ENCODE measurements around the gene TBC1D22A.
"Not testable (repeated sequence)": the region's sequence is repeated elsewhere in the genome, so short reads cannot be mapped to it uniquely, and the experiment has no call there.

The TBC1D22A gene

GRCh38 chr22:47130883-47131631 lies 368.6 kb downstream of the TBC1D22A start:
- no peak for DNase-seq

GRCh38 chr22:47131632-47132427 lies 369.4 kb downstream of the TBC1D22A start:
- no peak for DNase-seq

- DNase-seq: no peak
These were observed 370.0 kb downstream of the TBC1D22A start for GRCh38 chr22:47132428-47132825.

DNA sequence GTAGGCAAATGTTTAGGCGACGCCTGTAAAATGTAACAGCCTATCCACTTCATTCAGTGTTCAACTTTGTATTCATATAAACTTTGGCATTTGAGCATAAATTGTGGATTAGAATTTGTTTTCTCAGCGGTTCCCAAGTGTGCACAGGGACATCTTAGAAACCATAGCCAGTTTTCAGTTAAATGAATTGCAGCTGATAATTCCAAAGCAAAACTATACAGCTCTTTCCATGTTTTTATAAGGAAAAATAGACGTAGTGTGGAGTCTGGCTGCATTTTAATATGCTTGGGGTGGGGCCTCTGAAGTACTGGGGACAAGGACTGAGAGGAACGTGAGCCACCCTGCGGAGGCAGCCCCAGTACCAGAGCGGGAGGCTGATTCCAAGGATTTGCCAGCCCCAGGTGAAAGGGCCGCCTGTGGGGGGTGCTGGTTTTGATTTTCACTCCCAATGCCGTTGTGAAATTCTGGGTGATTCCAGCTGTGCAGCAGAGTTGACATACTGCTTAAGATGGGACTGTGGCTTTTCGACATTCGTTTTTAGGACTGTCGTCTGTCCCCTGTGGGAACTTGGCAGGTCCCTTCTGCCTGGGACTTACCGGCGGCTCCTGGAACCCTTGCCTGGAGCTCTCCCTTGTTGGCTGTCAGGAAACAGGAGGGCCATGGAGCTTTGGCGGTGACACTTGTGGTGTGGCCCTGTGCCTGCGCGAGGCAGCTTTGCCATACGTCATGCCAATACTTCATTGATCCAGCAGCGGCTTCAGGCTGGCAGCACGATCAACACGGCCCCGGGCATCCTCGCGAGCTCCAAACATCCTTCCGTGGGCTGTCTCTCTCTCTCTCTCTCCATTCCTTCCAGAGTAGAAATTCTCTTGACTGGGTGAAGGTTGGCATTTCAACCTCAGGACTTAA lies 370.9 kb downstream of the TBC1D22A start:
- no peak for DNase-seq

DNA sequence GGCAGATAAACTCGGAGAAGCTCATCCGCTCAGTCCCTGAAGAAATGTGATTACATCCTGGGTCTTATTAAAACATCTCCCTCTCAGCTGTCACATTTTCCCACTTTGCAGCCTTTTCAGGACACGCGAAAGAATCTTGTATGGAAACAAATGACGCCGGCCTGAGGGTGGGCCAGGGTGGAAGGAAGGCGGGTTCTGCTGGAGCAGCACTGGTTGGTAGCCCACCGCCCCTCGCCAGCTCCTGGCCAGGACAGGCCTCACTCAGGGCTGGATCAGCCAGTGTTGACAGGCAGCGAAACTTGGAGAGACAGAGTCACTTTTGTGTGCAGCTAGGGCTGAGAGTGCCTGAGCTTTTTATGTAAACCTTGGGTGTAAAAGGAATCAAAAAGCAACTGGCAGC lies 371.8 kb downstream of the TBC1D22A start:
- no peak for DNase-seq

- no peak for DNase-seq
These were observed 372.9 kb downstream of the TBC1D22A start for GRCh38 chr22:47135338-47135737.

DNA sequence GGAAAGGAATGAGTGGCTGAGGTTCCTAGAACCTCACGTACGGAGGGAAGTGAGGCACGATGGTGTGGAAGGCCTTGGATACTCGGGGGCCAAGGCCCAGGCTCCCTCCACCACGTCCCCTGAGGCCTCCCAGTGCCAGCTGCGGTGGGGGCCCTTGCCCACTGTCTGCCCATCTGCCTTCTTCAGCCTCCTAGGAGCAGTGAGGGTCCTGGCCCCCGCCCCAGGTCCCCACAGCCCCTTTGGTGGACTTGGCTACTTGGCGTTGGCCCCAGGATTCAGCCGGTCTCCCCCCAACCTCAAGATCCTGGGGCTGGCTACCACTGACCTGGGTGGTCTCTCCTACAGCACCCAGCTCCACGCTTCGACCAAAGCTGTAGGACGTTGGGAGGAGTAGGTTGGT lies 373.6 kb downstream of the TBC1D22A start:
- DNase-seq: no peak

DNA sequence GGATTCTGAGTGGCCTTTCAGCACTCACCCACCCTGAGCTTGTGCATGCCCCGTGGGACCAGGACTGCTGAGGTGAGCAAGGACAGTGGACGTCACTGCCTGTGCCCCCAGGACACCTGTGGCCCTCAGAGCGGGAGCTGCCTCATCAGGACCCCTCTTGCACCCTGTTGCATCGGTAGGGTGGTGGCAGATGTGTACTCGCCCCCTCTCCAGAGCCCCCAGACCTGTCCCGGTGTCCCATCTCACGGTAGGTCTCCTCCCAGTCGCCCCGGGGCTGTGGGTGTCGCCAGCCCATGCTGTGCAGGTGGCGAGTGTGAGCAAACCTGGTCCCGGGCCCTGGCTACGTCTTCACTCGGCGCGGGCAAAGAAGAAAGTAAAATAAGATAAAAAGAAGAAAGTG lies 374.2 kb downstream of the TBC1D22A start:
- DNase-seq: no peak

- DNase-seq: no peak
These were observed 376.8 kb downstream of the TBC1D22A start for GRCh38 chr22:47139013-47139789.

DNA sequence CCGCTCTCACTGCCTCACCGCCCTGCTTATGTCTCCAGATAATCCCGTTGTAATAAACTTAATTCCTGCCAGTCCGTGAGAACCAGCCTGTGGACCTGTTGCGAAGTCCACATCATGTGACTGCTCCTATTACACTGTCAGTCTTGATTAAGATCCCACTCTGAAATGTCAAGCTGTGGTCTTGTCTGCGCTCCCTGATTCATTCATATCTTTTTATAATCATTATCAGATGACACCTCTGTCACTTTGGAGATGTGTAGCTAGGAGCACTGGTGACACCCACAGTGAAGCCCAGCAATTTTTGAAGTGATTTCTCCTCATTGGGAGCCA lies 377.3 kb downstream of the TBC1D22A start:
- no peak for DNase-seq

- DNase-seq: not testable (repeated sequence)
These were observed 378.5 kb downstream of the TBC1D22A start for GRCh38 chr22:47140975-47141374.

- no peak for DNase-seq
These were observed 380.1 kb downstream of the TBC1D22A start for GRCh38 chr22:47142427-47143046.

DNA sequence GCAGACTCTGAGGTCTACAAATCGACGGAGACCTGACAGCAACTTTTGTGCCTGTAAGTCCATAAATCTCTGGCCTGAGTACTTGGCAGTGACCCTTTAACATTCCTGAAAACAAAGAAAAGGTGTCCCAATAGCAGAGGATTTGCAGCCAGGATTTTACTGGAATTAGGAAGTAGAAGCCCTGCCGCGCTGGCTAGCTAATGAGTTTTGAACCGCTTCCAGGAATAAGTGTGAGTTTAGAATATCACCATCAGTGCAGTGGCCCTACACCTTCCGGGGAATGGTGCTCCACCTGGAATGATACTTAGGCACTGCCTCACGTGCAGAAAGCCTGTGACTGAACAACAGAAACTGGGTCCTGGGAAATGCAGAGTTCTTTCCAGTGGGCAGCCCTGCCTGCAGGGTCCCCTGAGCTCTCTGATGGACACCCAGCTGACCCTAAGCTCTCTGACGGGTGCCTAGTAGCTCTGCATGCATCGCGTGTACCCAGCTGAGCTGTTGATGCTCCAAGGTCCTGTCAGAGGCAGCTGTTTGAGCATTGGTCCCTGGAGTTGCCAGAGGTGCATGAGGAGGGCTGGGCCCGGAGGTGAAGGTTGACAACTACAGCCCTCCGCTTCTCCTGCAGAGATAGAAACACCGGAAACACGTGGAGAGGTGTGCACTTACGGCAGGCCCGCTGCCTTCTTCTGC lies 380.9 kb downstream of the TBC1D22A start:
- DNase-seq: no peak

- no peak for DNase-seq
These were observed 381.8 kb downstream of the TBC1D22A start for GRCh38 chr22:47144076-47144765.

GRCh38 chr22:47144791-47145425 lies 382.5 kb downstream of the TBC1D22A start:
- DNase-seq: no peak

DNA sequence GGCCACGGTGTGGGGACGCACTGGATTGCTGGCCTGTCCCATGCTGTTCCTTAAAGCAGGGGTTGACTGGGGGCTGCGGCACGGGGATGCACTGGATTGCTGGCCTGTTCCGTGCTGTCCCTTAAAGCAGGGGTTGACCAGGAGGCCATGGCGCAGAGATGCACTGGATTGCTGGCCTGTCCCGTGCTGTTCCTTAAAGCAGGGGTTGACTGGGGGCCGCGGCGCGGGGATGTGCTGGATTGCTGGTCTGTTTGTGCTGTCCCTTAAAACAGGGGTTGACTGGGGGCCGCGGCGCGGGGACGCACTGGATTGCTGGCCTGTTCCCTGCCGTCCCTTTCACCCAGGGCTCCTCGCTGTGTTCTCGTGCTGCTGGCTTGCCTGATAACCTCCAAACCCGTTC lies 383.4 kb downstream of the TBC1D22A start:
- no peak for DNase-seq

GRCh38 chr22:47146391-47146790 lies 383.9 kb downstream of the TBC1D22A start:
- no peak for DNase-seq

DNA sequence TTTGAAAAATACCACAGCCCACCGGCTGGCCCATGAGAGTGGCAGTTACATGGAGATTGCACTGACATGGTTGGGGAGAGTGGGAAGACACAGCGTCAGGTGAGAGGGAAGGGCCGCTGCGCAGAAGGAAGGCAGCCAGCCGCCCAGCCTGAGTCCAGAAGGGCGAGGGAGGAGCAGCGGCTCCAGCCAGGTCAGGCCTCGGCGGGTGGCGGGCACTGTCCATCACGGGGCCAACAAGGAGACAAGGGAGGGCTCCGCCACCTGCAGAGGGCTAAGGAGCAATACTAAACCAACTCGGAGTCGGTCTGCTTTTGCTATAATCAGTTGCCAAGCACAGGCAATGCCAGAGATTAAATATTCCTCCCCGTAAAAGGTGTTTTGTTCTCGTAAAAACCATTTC lies 384.5 kb downstream of the TBC1D22A start:
- no peak for DNase-seq

- DNase-seq: no peak
These were observed 385.1 kb downstream of the TBC1D22A start for GRCh38 chr22:47147572-47147971.

Data from hypothalamus (tissue), 51 donors.